ENCODE data around the gene LYRM4.

GRCh38 chr6:5293692-5294091 lies 32.9 kb upstream of the LYRM4 start:
- TF ChIP-seq GATA2 (IDR thresholded peaks at IDR 0.05; ENCODE audit: low read depth, low read length) (no peak), GATA3 (IDR thresholded peaks at IDR 0.05; ENCODE audit: low read depth, low read length) (no peak)

Data from SH-SY5Y (cell line).